HepG2 (cell line): ENCODE measurements around the gene SLC31A2.

Experiments used
- EZH2 ChIP-seq: conservative IDR thresholded peaks from 2 replicates; pipeline ENCODE4 v1.6.1; 2012; ENCODE audit warnings: mild to moderate bottlenecking, low read depth, low read length, moderate library complexity
- FOXK2 ChIP-seq: fragments of 450-650 bp; IDR thresholded peaks from 2 replicates; pipeline ENCODE4 v1.6.1; 2016
- HCFC1 ChIP-seq: fragments of 150-350 bp; IDR thresholded peaks from 2 replicates; pipeline ENCODE4 v1.6.1; 2014; ENCODE audit warnings: low read depth, low read length
- HNRNPLL ChIP-seq: fragments of 200-400 bp; formaldehyde crosslinking; IDR thresholded peaks from 2 replicates; pipeline ENCODE4 v1.6.1; 2017; ENCODE audit warnings: mild to moderate bottlenecking, low read depth, low read length; ENCODE audit not compliant: poor library complexity, severe bottlenecking
- KDM2A ChIP-seq: sonication (generic); formaldehyde crosslinking; IDR thresholded peaks from 2 replicates; pipeline ENCODE4 v1.4.0; 2020; ENCODE audit warnings: low read depth, missing genetic modification reagents, borderline replicate concordance
- NBN ChIP-seq: fragments of 450-650 bp; conservative IDR thresholded peaks from 2 replicates; pipeline ENCODE4 v1.6.1; 2017
- SCMH1 ChIP-seq: sonication (generic); formaldehyde crosslinking; IDR thresholded peaks from 2 replicates; pipeline ENCODE4 v1.9.0; 2021; ENCODE audit warnings: missing genetic modification reagents, mild to moderate bottlenecking, borderline replicate concordance
- TARDBP ChIP-seq: sonication (generic); formaldehyde crosslinking; IDR thresholded peaks from 2 replicates; pipeline ENCODE4 v1.8.0; 2022; ENCODE audit warnings: mild to moderate bottlenecking, missing genetic modification reagents
- ZNF703 ChIP-seq: sonication (generic); formaldehyde crosslinking; IDR thresholded peaks from 2 replicates; pipeline ENCODE4 v1.5.1; 2020; ENCODE audit warnings: missing genetic modification reagents, mild to moderate bottlenecking, moderate library complexity, borderline replicate concordance
- TF ChIP-seq, protein P1 (sequence below): sonication (generic); formaldehyde crosslinking; IDR thresholded peaks from 2 replicates; pipeline ENCODE4 v1.8.1; 2023; ENCODE audit warnings: mild to moderate bottlenecking, inconsistent platforms, moderate library complexity, missing genetic modification reagents, borderline replicate concordance
- TF ChIP-seq, protein P2 (sequence below): sonication (generic); formaldehyde crosslinking; IDR thresholded peaks from 2 replicates; pipeline ENCODE4 v1.4.0; 2020; ENCODE audit warnings: mild to moderate bottlenecking, missing genetic modification reagents, borderline replicate concordance

DNA sequence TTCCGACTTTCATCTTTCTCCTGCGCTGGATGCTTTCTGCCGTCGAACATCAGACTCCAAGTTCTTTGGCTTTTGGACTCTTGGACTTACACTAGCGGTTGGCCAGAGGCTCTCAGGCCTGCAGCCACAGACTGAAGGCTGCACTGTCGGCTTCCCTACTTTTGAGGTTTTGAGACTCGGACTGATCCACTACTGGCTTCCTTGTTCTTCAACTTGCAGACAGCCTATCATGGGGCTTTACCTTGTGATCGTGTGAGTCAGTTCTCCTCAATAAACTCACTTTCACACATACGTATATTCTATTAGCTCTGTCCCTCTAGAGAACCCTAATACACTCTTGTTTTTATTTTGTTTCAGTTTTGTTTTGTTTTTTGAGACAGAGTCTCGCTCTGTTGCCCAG, 60.0 kb downstream of the SLC31A2 start:
- TF ChIP-seq HNRNPLL (no peak), KDM2A (CRISPR knock-in tag) (no peak), ZNF703 (CRISPR knock-in tag) (no peak), EZH2 (no peak), NBN (no peak), HCFC1 (no peak), FOXK2 (no peak), SCMH1 (CRISPR knock-in tag) (no peak), TARDBP (CRISPR knock-in tag) (no peak)
- TF ChIP-seq, protein P1, sequence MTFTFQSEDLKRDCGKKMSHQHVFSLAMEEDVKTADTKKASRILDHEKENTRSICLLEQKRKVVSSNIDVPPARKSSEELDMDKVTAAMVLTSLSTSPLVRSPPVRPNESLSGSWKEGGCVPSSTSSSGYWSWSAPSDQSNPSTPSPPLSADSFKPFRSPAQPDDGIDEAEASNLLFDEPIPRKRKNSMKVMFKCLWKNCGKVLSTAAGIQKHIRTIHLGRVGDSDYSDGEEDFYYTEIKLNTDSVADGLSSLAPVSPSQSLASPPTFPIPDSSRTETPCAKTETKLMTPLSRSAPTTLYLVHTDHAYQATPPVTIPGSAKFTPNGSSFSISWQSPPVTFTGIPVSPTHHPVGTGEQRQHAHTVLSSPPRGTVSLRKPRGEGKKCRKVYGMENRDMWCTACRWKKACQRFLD = no peak
- TF ChIP-seq, protein P2, sequence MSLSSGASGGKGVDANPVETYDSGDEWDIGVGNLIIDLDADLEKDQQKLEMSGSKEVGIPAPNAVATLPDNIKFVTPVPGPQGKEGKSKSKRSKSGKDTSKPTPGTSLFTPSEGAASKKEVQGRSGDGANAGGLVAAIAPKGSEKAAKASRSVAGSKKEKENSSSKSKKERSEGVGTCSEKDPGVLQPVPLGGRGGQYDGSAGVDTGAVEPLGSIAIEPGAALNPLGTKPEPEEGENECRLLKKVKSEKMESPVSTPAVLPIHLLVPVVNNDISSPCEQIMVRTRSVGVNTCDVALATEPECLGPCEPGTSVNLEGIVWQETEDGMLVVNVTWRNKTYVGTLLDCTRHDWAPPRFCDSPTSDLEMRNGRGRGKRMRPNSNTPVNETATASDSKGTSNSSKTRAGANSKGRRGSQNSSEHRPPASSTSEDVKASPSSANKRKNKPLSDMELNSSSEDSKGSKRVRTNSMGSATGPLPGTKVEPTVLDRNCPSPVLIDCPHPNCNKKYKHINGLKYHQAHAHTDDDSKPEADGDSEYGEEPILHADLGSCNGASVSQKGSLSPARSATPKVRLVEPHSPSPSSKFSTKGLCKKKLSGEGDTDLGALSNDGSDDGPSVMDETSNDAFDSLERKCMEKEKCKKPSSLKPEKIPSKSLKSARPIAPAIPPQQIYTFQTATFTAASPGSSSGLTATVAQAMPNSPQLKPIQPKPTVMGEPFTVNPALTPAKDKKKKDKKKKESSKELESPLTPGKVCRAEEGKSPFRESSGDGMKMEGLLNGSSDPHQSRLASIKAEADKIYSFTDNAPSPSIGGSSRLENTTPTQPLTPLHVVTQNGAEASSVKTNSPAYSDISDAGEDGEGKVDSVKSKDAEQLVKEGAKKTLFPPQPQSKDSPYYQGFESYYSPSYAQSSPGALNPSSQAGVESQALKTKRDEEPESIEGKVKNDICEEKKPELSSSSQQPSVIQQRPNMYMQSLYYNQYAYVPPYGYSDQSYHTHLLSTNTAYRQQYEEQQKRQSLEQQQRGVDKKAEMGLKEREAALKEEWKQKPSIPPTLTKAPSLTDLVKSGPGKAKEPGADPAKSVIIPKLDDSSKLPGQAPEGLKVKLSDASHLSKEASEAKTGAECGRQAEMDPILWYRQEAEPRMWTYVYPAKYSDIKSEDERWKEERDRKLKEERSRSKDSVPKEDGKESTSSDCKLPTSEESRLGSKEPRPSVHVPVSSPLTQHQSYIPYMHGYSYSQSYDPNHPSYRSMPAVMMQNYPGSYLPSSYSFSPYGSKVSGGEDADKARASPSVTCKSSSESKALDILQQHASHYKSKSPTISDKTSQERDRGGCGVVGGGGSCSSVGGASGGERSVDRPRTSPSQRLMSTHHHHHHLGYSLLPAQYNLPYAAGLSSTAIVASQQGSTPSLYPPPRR (CRISPR knock-in tag) = no peak
